Heart right ventricle (tissue), 16 donors: ENCODE data around the gene MRPS21. TPM values are rescaled to one million over a fixed set of nuclear protein-coding genes. Genes with fewer than 3 reads are reported as not detected.
"Not testable (repeated sequence)": the region's sequence is repeated elsewhere in the genome, so short reads cannot be mapped to it uniquely, and the experiment has no call there.

ENCODE experiments used
- ATAC-seq, 8 donors: fragments of 200-7000 bp; cut with Tn5 transposase; one replicate each; pipeline ENCODE4 v1.9.1; 2020; ENCODE audit warnings: mild to moderate bottlenecking in 8 of 8, moderate library complexity in 8 of 8, moderate number of reproducible peaks in 1 of 8
- DNase-seq, 2 donors: peaks; one replicate each; pipeline ENCODE4 v3.0.0-alpha.2; 2020
- H3K27ac ChIP-seq, 10 donors: fragments of 200-600 bp; sonication (generic) in 2 of 10; one replicate each; pipeline versions ENCODE4 v1.5.0 to v1.8.0; 2020 to 2022; ENCODE audit warnings: mild to moderate bottlenecking in 3 of 10
- H3K27me3 ChIP-seq, 7 donors: fragments of 200-600 bp; one replicate each; pipeline ENCODE4 v1.8.0; 2021 to 2022; ENCODE audit warnings: mild to moderate bottlenecking in 2 of 7
- H3K36me3 ChIP-seq, 9 donors: fragments of 200-600 bp; sonication (generic) in 1 of 9; one replicate each; pipeline versions ENCODE4 v1.5.0 to v1.8.0; 2020 to 2022; ENCODE audit warnings: mild to moderate bottlenecking in 2 of 9
- H3K4me1 ChIP-seq, 9 donors: fragments of 200-600 bp; sonication (generic) in 1 of 9; one replicate each; pipeline versions ENCODE4 v1.5.0 to v1.8.0; 2020 to 2022; ENCODE audit warnings: mild to moderate bottlenecking in 4 of 9
- H3K4me3 ChIP-seq, 10 donors: fragments of 200-600 bp; sonication (generic) in 2 of 10; one replicate each; pipeline versions ENCODE4 v1.5.0 to v1.8.0; 2020 to 2022; ENCODE audit warnings: mild to moderate bottlenecking in 7 of 10, moderate library complexity in 2 of 10
- H3K9me3 ChIP-seq, 11 donors: fragments of 200-600 bp in 10 of 11; sonication (generic) in 2 of 11; one replicate each; pipeline versions ENCODE4 v1.5.0 to v1.8.0; 2013 to 2022; ENCODE audit warnings: mild to moderate bottlenecking in 2 of 11, control low read depth in 1 of 11, moderate library complexity in 1 of 11
- WGBS, 2 donors: extraction: QIAGEN DNeasy Blood & Tissue Kit; methylation state at CpG; one replicate each; pipeline ENCODE4 v1.1.7; 2013; ENCODE audit warnings: inconsistent platforms in 1 of 2; 5-methylcytosine and 5-hydroxymethylcytosine counted together
- intact Hi-C, 10 donors: fragments of 100-400 bp; cut with DNase I; formaldehyde crosslinking; loops; one replicate each; pipeline versions ENCODE4 v1.11.1 to v1.14.2; 2022
- polyA plus RNA-seq, 2 donors: library from polyadenylated mRNA; stranded (reverse); fragments of 200-250 nt; gene quantifications; one replicate each; pipeline ENCODE4 v1.2.3, GENCODE V29; 2013
- total RNA-seq, 10 donors: library from RNA; stranded (reverse); fragmentation: NEBNext Ultra II Directional in 3 of 10; extraction: Animal tissue kit (Norgen Biotek cat#: 25700) in 3 of 10; gene quantifications; one replicate each; pipeline versions ENCODE4 v1.2.1 to v1.2.4, GENCODE V29; 2021 to 2023
- TF ChIP-seq, protein P1 (sequence below), 9 donors: fragments of 200-600 bp; sonication (generic) in 2 of 9; IDR thresholded peaks; one replicate each; pipeline versions ENCODE4 v1.5.0 to v1.8.0; 2021 to 2022; ENCODE audit warnings: antibody characterized with exemption in 9 of 9, mild to moderate bottlenecking in 5 of 9, moderate library complexity in 1 of 9
- donor health status: Arrhythmogenic right ventricular cardiomyopathy.
- donor health status: ischemic (EF 13 %, LVEDD 7.1; RV severe dilation, severe dysfunction).
- donor health status: healthy with polysubstance abuse.
- donor health status: DM: no; HTN: yes; CAD: no.
- donor health status: DM: no; HTN: no; CAD: no.
- donor health status: ischemic (EF 25% LVEDD 6.9; RV normal size, moderate dysfunction).
- donor health status: ischemic (EF 25% LVEDD 5.7; RV mildly dilated, moderate dysfunction).
- donor health status: healthy.
- donor health status: DM: yes; HTN: yes; CAD: no.
- donor health status: Ischemic cardiomyopathy.
- donor health status: ischemic (EF 35%, LVEDD 5.7; RV mildly dilated, moderate dysfunction).
- donor health status: nonischemic (EF 11% LVEDD 7.7; RV severe dilation, severe dysfunction).
- donor health status: DM: yes; HTN: yes; CAD: no.
- donor health status: PGD.
- donor health status: ischemic (EF 29% LVEDD 5.4; RV normal size, mild dysfunction).
- donor health status: nonischemic (EF 23%, LVEDD 6.1; RV moderate dilation, normal function).

Gene MRPS21
- total and polyA plus RNA-seq, 12 donors, result 68.4 to 195 (median 75.2) TPM

DNA sequence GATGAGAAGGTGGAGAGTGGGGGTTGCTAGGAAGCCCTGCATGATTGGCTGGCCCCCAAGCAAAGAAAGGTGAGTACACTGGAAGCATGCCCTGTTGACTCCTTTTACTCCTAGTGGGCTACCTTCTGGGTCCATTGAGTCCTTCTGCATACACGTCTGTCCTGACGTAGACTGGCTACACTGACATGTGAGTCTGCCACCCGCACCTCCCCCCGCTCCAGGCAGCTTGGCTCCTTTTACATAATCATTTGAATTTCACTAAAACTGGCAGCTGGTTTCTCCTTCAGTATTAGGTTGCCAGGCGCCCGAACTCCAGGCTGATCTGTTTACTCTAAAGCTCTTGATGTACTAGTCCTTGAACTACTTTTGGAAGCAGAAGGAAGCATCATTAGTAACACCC lies 8.7 kb downstream of the MRPS21 start:
- H3K4me1 ChIP-seq, result no peaks in the 10 kb centered on the region
- TF ChIP-seq, protein P1, sequence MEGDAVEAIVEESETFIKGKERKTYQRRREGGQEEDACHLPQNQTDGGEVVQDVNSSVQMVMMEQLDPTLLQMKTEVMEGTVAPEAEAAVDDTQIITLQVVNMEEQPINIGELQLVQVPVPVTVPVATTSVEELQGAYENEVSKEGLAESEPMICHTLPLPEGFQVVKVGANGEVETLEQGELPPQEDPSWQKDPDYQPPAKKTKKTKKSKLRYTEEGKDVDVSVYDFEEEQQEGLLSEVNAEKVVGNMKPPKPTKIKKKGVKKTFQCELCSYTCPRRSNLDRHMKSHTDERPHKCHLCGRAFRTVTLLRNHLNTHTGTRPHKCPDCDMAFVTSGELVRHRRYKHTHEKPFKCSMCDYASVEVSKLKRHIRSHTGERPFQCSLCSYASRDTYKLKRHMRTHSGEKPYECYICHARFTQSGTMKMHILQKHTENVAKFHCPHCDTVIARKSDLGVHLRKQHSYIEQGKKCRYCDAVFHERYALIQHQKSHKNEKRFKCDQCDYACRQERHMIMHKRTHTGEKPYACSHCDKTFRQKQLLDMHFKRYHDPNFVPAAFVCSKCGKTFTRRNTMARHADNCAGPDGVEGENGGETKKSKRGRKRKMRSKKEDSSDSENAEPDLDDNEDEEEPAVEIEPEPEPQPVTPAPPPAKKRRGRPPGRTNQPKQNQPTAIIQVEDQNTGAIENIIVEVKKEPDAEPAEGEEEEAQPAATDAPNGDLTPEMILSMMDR (IDR thresholded peaks at IDR 0.05), result no peak
- H3K9me3 ChIP-seq, result no peaks in the 10 kb centered on the region
- no peaks in the 10 kb centered on the region for H3K27me3 ChIP-seq
- H3K4me3 ChIP-seq, result no peak overlapping the region
- intact Hi-C loops, result no loop called here
- WGBS, 2 donors, result 89% methylated on average over 6 of the region's 6 CpGs
- no peak for DNase-seq
- H3K27ac ChIP-seq, result no peak overlapping the region
- peaks cover 0 to 99% (median 18%) of the 10 kb centered on the region in 9 donors for H3K36me3 ChIP-seq
- ATAC-seq, result peak in 2 of 8 donors; percentile 22 to 27

DNA sequence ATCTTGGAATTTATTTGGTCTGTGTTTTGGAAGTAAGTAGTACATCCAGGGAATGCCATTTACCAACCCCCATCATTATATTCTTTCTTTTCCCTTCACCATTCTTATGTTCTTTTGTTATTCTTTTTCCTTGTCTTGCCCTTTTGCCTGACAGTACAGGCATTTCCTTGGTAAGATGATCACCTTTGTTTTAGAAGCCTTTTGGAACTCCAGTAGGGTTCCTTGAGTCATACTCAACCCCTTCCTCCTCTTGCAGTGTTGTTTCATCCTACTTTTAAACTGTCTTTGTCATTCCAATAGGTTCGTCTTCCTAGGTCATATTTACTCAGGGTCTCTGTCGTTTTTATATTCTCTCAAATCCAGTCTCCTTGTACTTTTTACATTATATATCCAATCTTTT lies 9.2 kb downstream of the MRPS21 start:
- Histone ChIP-seq H3K27me3 (no peaks in the 10 kb centered on the region), H3K4me3 (no peak overlapping the region), H3K36me3 (peaks cover 0 to 99% (median 19%) of the 10 kb centered on the region in 9 donors), H3K9me3 (no peaks in the 10 kb centered on the region), H3K27ac (no peak overlapping the region), H3K4me1 (no peaks in the 10 kb centered on the region)
- WGBS, 2 donors, result 86 to 91% methylated on average over 2 of the region's 2 CpGs
- intact Hi-C loops, result no loop called here
- no peak for DNase-seq
- ATAC-seq, result no peak
- TF ChIP-seq, protein P1 (IDR thresholded peaks at IDR 0.05), result no peak

DNA sequence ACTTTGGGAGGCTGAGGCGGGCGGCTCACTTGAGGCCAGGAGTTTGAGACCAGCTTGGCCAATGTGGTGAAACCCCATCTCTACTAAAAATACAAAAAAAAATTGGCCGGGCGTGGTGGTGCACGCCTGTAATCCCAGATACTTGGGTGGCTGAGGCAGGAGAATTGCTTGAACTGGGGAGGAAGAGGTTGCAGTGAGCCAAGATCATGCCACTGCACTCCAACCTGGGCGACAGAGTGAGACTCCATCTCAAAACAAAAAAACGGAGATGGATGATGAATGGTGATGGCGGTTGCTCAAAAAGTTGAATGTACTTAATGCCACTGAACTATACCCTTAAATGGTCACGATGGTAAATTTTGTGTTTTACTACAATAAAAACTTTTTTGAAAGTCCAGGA lies 14.9 kb downstream of the MRPS21 start:
- H3K9me3 ChIP-seq, H3K4me1 ChIP-seq, H3K27ac ChIP-seq, DNase-seq, H3K4me3 ChIP-seq, intact Hi-C loops, ATAC-seq, H3K27me3 ChIP-seq: not testable (repeated sequence)
- WGBS, 2 donors, result 94 to 95% methylated on average over 9 of the region's 9 CpGs
- H3K36me3 ChIP-seq, result peaks cover 0 to 59% (median 5%) of the 10 kb centered on the region in 9 donors

DNA sequence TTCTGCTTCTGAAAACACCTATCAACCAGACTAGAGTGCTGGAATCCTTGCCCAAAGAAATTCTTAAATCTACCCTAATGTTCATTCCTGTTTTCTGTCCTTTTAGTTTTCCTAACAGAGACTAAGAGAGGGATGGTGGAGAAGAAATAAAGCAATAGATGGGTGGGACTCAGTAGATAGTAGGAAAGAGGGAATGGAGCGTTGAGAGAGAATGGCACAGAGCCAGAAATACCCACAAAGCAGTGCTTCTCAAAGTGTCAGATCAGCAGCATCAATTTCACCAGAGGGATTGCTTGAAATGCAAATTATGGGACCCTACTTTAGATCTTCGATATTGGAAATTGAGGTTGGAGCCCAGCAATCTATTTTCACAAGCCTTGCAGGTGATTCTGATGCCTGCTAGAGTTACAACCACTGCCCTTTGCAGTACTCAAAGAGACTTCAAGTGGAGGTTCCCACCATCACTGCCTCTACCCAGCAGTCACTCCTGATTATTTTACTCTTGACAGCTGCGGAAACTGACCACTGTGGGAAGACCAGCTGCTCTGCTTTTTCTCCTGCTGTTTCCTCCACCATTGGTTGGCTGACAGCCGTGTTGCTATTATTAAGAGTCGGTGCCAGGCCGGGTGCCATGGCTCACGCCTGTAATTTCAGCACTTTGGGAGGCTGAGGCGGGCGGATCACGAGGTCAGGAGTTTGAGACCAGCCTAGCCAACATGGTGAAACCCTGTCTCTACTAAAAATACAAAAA lies 16.3 kb downstream of the MRPS21 start:
- H3K36me3 ChIP-seq, result peaks cover 0 to 45% (median 5%) of the 10 kb centered on the region in 9 donors
- WGBS, 2 donors, result 61 to 65% methylated on average over 10 of the region's 10 CpGs

More for the DNA sequence above, 16.3 kb downstream of the MRPS21 start:
- ATAC-seq (peak in 3 of 8 donors; percentile 24 to 33 (median 31)), DNase-seq (no peak)
- Histone ChIP-seq H3K4me1 (no peaks in the 10 kb centered on the region), H3K9me3 (no peaks in the 10 kb centered on the region), H3K4me3 (no peak overlapping the region), H3K27me3 (no peaks in the 10 kb centered on the region), H3K27ac (no peak overlapping the region)
- TF ChIP-seq, protein P1 (IDR thresholded peaks at IDR 0.05), result no peak
- intact Hi-C loops, result no loop called here
